Panc1 (cell line): ENCODE measurements around the gene C3orf62.

Experiments used
- POLR2AphosphoS5 ChIP-seq: IDR thresholded peaks from 2 replicates; pipeline ENCODE4 v1.6.1; 2012; ENCODE audit warnings: mild to moderate bottlenecking, low read depth, low read length, moderate library complexity
- REST ChIP-seq, 2 experiments: IDR thresholded peaks; 2 replicates each; pipeline ENCODE4 v1.6.1; 2011 to 2012; ENCODE audit warnings: low read depth in 2 of 2, control low read depth in 1 of 2, low read length in 1 of 2, mild to moderate bottlenecking in 1 of 2, moderate library complexity in 1 of 2; ENCODE audit not compliant: insufficient read depth in 1 of 2
- TF ChIP-seq, protein P1 (sequence below): fragments of 450-650 bp; IDR thresholded peaks from 2 replicates; pipeline ENCODE4 v1.5.1; 2017; ENCODE audit warnings: mild to moderate bottlenecking

DNA sequence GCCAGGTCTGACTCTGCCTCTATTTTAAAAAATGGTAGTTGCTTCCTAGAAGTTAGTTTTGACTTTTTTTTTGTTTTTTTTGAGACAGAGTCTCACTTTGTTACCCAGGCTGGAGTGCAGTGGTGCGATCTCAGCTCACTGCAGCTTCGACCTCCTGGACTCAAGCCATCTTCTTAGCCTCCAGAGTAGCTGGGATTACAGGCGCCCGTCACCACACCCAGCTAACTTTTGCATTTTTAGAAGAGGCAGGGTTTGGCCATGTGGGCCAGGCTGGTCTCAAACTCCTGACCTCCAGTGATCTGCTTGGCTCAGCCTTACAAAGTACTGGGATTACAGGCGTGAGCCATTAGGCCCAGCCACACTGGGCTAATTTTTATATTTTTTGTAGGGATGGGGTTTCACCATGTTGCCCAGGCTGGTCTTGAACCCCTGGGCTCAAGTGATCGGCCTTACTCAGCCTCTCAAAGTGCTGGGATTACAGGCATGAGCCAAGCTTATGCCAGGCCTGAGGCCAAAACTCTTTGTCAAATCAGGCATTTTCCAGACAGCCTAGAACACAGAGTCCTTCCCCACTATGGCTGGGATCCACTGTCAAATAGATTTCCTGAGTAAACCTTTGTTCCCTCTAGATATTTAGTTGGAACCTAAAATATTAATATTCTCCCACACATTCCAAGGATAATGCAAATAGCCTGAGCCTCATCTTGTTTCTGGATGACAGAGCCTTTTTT is 13.7 kb downstream of the C3orf62 start:
- no peak for TF ChIP-seq POLR2AphosphoS5
- TF ChIP-seq, protein P1, sequence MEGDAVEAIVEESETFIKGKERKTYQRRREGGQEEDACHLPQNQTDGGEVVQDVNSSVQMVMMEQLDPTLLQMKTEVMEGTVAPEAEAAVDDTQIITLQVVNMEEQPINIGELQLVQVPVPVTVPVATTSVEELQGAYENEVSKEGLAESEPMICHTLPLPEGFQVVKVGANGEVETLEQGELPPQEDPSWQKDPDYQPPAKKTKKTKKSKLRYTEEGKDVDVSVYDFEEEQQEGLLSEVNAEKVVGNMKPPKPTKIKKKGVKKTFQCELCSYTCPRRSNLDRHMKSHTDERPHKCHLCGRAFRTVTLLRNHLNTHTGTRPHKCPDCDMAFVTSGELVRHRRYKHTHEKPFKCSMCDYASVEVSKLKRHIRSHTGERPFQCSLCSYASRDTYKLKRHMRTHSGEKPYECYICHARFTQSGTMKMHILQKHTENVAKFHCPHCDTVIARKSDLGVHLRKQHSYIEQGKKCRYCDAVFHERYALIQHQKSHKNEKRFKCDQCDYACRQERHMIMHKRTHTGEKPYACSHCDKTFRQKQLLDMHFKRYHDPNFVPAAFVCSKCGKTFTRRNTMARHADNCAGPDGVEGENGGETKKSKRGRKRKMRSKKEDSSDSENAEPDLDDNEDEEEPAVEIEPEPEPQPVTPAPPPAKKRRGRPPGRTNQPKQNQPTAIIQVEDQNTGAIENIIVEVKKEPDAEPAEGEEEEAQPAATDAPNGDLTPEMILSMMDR, result no peak
- TF ChIP-seq REST (IDR thresholded peaks at IDR 0.05; ENCODE audit: insufficient read depth in 1 of 2, low read depth in 2 of 2, low read length in 1 of 2), result no peak
